IMR-90 (cell line): ENCODE data around the gene TTC8. TPM values are rescaled to one million over a fixed set of nuclear protein-coding genes. Genes with fewer than 3 reads are reported as not detected.

Source experiments
- ATAC-seq: fragments of 200-7000 bp; cut with Tn5 transposase; 2 replicates; pipeline ENCODE4 v1.9.1; 2020; ENCODE audit warnings: low read depth, mild to moderate bottlenecking, moderate library complexity
- BruUV-seq: library from RNA; stranded (reverse); fragments of 400-500 nt; replicated peaks from 2 replicates; lab custom pipeline; 2021; lab: Mats Ljungman, UMichigan
- CTCF ChIA-PET: fragments of 300-600 bp; formaldehyde crosslinking; extraction: SDS; loops from one replicate; lab custom pipeline; 2021; ENCODE audit warnings: antibody characterized with exemption; lab: Yijun Ruan, JAX
- POLR2A ChIA-PET: fragments of 300-600 bp; sonication (Branson Sonifier 250); formaldehyde crosslinking; loops from one replicate; lab custom pipeline; 2022; ENCODE audit warnings: antibody characterized with exemption; ENCODE audit not compliant: unreplicated experiment; lab: Charles Lee
- DNase-seq: peaks from one replicate; pipeline ENCODE4 v3.0.0; 2013
- H2AFZ ChIP-seq: replicated peaks from 2 replicates; pipeline ENCODE3; 2013; ENCODE audit warnings: low read length, mild to moderate bottlenecking; ENCODE audit not compliant: poor library complexity
- H2AK5ac ChIP-seq: 2 replicates; pipeline ENCODE4 v1.6.1; 2013; ENCODE audit warnings: low read depth, low read length, inconsistent platforms
- H2AK9ac ChIP-seq: replicated peaks from 2 replicates; pipeline ENCODE3; 2013; ENCODE audit warnings: mild to moderate bottlenecking, low read depth, low read length, moderate library complexity; ENCODE audit not compliant: poor library complexity
- H2BK120ac ChIP-seq: 2 replicates; pipeline ENCODE4 v1.6.1; 2013; ENCODE audit warnings: low read depth, low read length, inconsistent platforms
- H2BK15ac ChIP-seq: 3 replicates; pipeline ENCODE4 v1.6.1; 2013; ENCODE audit warnings: low read depth, low read length, inconsistent platforms
- H2BK20ac ChIP-seq: 2 replicates; pipeline ENCODE4 v1.6.1; 2013; ENCODE audit warnings: low read depth, mild to moderate bottlenecking, inconsistent platforms, low read length, moderate library complexity
- H2BK5ac ChIP-seq: 2 replicates; pipeline ENCODE4 v1.6.1; 2013; ENCODE audit warnings: mild to moderate bottlenecking, low read depth, low read length, inconsistent platforms; ENCODE audit not compliant: poor library complexity, severe bottlenecking
- H3K14ac ChIP-seq: replicated peaks from 2 replicates; pipeline ENCODE4 v1.6.1; 2013; ENCODE audit warnings: low read depth, low read length, inconsistent platforms
- H3K18ac ChIP-seq: 2 replicates; pipeline ENCODE4 v1.6.1; 2013; ENCODE audit warnings: low read depth, low read length, control low read depth
- H3K23ac ChIP-seq: 2 replicates; pipeline ENCODE4 v1.6.1; 2013; ENCODE audit warnings: low read depth, low read length, inconsistent platforms
- H3K27ac ChIP-seq: 2 replicates; pipeline ENCODE4 v1.5.1; 2013; ENCODE audit warnings: mild to moderate bottlenecking, control low read depth, low read length; ENCODE audit not compliant: insufficient read depth
- H3K27me3 ChIP-seq: 2 replicates; pipeline ENCODE4 v1.6.1; 2013; ENCODE audit warnings: low read length; ENCODE audit not compliant: control insufficient read depth, insufficient read depth
- H3K36me3 ChIP-seq: 2 replicates; pipeline ENCODE4 v1.6.1; 2013; ENCODE audit warnings: low read length, mixed read lengths; ENCODE audit not compliant: control insufficient read depth, insufficient read depth
- H3K4ac ChIP-seq: 2 replicates; pipeline ENCODE4 v1.6.1; 2013; ENCODE audit warnings: low read depth, low read length, inconsistent platforms
- H3K4me1 ChIP-seq: 2 replicates; pipeline ENCODE4 v1.6.1; 2013; ENCODE audit warnings: low read length, mixed read lengths; ENCODE audit not compliant: control insufficient read depth, insufficient read depth
- H3K4me2 ChIP-seq: 2 replicates; pipeline ENCODE4 v1.6.1; 2013; ENCODE audit warnings: low read depth, mild to moderate bottlenecking, control low read depth, low read length, moderate library complexity
- H3K4me3 ChIP-seq: 2 replicates; pipeline ENCODE4 v1.5.1; 2013; ENCODE audit warnings: low read depth, mild to moderate bottlenecking, control low read depth, low read length, moderate library complexity; ENCODE audit not compliant: insufficient read depth
- H3K56ac ChIP-seq: 2 replicates; pipeline ENCODE4 v1.6.1; 2013; ENCODE audit warnings: low read length, inconsistent platforms; ENCODE audit not compliant: insufficient read depth; ENCODE audit errors: extremely low read depth
- H3K79me1 ChIP-seq, 2 experiments: 2 replicates each; pipeline ENCODE4 v1.6.1; 2013; ENCODE audit warnings: low read length in 2 of 2, inconsistent platforms in 1 of 2, low read depth in 1 of 2
- H3K9ac ChIP-seq: 2 replicates; pipeline ENCODE4 v1.6.1; 2013; ENCODE audit warnings: low read depth, low read length, control low read depth
- H3K9me1 ChIP-seq: 2 replicates; pipeline ENCODE4 v1.6.1; 2013; ENCODE audit warnings: low read length, inconsistent platforms; ENCODE audit not compliant: insufficient read depth
- H3K9me3 ChIP-seq: 2 replicates; pipeline ENCODE4 v1.6.1; 2013; ENCODE audit warnings: low read length; ENCODE audit not compliant: control insufficient read depth, insufficient read depth
- H4K20me1 ChIP-seq: 2 replicates; pipeline ENCODE4 v1.6.1; 2013; ENCODE audit warnings: low read length, inconsistent platforms; ENCODE audit not compliant: insufficient read depth
- H4K5ac ChIP-seq: 2 replicates; pipeline ENCODE4 v1.6.1; 2013; ENCODE audit warnings: mild to moderate bottlenecking, low read depth, low read length, control low read depth
- H4K8ac ChIP-seq, 2 experiments: 2 replicates each; pipeline ENCODE4 v1.6.1; 2013; ENCODE audit warnings: low read depth in 2 of 2, low read length in 2 of 2, control low read depth in 1 of 2, inconsistent platforms in 1 of 2
- H4K91ac ChIP-seq: 2 replicates; pipeline ENCODE4 v1.6.1; 2013; ENCODE audit warnings: low read depth, low read length, inconsistent platforms; ENCODE audit not compliant: insufficient read depth
- MAFK ChIP-seq: IDR thresholded peaks from 2 replicates; pipeline ENCODE4 v1.6.1; 2012; ENCODE audit warnings: low read depth, low read length, improper control_type of control experiment
- RFX5 ChIP-seq: IDR thresholded peaks from 2 replicates; pipeline ENCODE4 v1.8.0; 2012; ENCODE audit warnings: low read depth, mild to moderate bottlenecking, low read length, moderate library complexity
- whole genome bisulfite sequencing, 2 experiments: methylation state at CpG; one replicate each; pipeline versions ENCODE4 v1.1.5 to v1.1.7; 2013; ENCODE audit warnings: missing lambda C conversion rate in 2 of 2; ENCODE audit not compliant: insufficient read length in 1 of 2; ENCODE audit errors: extremely low coverage in 2 of 2; 5-methylcytosine and 5-hydroxymethylcytosine counted together
- dilution Hi-C: fragments of 300-500 bp; cut with HindIII; formaldehyde crosslinking; loops from one replicate; pipeline ENCODE4 v1.14.3; 2018; ENCODE audit warnings: low sequenced_read_pairs; ENCODE audit not compliant: unreplicated experiment
- in situ Hi-C: fragments of 300-500 bp; cut with MboI; formaldehyde crosslinking; loops from 3 replicates; pipeline ENCODE4 v1.14.3; 2019; ENCODE audit warnings: low sequenced_read_pairs, inconsistent platforms, mixed read lengths
- intact Hi-C: fragments of 100-400 bp; cut with micrococcal nuclease; formaldehyde crosslinking; loops from 2 replicates; pipeline ENCODE4 v1.10.0; 2022
- polyA plus RNA-seq, 3 experiments: library from polyadenylated mRNA; depleted of rRNA; stranded (reverse); fragments of >200 nt; gene quantifications; 2 replicates each; pipeline ENCODE4 v1.2.3, GENCODE V29; 2012; ENCODE audit warnings: low replicate concordance in 1 of 3
- total RNA-seq: library from RNA; depleted of rRNA; stranded (reverse); fragments of >200 nt; gene quantifications from 2 replicates; pipeline ENCODE4 v1.2.3, GENCODE V29; 2012

TTC8 gene
- total and polyA plus RNA-seq, 2 of the 4 experiments (the other 2 are of a cell fraction), result 48.9 to 84.2 TPM

DNA sequence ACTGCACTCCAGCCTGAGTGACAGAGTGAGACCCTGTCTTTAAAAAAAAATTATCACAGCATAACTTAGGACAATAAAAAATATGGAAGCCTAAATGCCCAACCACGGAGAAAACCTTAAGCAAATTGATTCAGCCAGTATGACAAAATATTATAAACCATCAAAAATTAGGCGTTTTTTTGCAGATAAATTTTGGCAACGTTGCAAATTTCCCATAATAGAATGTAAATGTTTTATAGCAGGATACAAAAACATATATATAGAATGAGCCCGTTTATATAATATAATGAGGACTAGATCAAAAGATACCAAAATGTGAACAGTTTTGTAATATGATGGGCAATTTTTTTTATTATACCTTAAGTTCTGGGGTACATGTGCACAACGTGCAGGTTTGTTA lies 24.9 kb upstream of the TTC8 start:
- H3K9me3 ChIP-seq, result no peaks in the 10 kb centered on the region
- no peak overlapping the region for H2BK5ac ChIP-seq
- H3K4me1 ChIP-seq, result no peaks in the 10 kb centered on the region
- ChIA-PET CTCF (no interaction called here), POLR2A (no interaction called here)
- H2BK120ac ChIP-seq, result no peak overlapping the region
- H3K9me1 ChIP-seq, result no peaks in the 10 kb centered on the region
- intact Hi-C loops, result no loop called here
- H4K20me1 ChIP-seq, result no peaks in the 10 kb centered on the region
- in situ Hi-C loops, result no loop called here
- no peak overlapping the region for H3K4me2 ChIP-seq
- no peak overlapping the region for H3K9ac ChIP-seq
- DNase-seq (no peak), ATAC-seq (no peak)
- no peak overlapping the region for H3K18ac ChIP-seq
- TF ChIP-seq MAFK (0 out of 2 replicates have a peak, but pooled peaks have one; percentile 1), RFX5 (no peak)
- H3K4me3 ChIP-seq, result no peak overlapping the region
- H2AK9ac ChIP-seq, result no peak overlapping the region
- dilution Hi-C loops, result no loop called here
- no TSS peak for BruUV-seq
- H3K79me1 ChIP-seq, result no peaks in the 10 kb centered on the region
- H3K27ac ChIP-seq, result no peak overlapping the region
- H4K5ac ChIP-seq, result no peak overlapping the region
- H4K91ac ChIP-seq, result no peak overlapping the region
- no peak overlapping the region for H3K56ac ChIP-seq
- no peak overlapping the region for H2AFZ ChIP-seq
- H2AK5ac ChIP-seq, result no peak overlapping the region
- WGBS, 2 experiments, result no CpG with 5 or more reads among the region's 5 CpGs
- no peak overlapping the region for H4K8ac ChIP-seq
- no peak overlapping the region for H3K23ac ChIP-seq
- no peak overlapping the region for H2BK15ac ChIP-seq
- H3K14ac ChIP-seq, result no peak overlapping the region
- H3K4ac ChIP-seq, result no peak overlapping the region
- no peaks in the 10 kb centered on the region for H3K36me3 ChIP-seq
- no peak overlapping the region for H2BK20ac ChIP-seq
- no peaks in the 10 kb centered on the region for H3K27me3 ChIP-seq
